Stimulated activated CD4-positive, alpha-beta T cell treated with anti-CD3 and anti-CD28 coated beads, TNF-alpha, amount 100 ng/mL, for 48 hours (primary cell): ENCODE results near the gene MESP2.
A peak's percentile ranks its signal among the peaks of the same experiment; 100 is the strongest.

Experiments used
- DNase-seq, 3 donors: peaks; one replicate each; pipeline ENCODE4 v3.0.0-alpha.2; 2020; ENCODE audit warnings: low read depth in 3 of 3

MESP2 gene

DNA sequence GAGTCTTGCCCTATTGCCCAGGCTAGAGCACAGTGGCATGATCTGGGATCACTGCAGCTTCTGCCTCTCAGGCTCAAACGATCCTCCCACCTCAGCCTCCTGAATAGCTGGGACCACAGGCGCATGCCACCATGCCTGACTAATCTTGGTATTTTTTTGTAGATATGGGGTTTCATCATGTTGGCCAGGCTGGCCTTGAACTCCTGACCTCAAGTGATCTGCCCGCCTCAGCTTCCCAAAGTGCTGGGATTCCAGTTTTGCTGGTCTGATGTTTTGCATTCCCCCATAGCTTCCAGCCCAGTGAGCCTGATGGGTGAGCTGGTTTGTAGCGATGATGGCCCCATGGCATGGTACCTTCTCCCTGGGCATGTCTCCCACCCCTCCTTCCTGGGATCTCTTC is 20.4 kb upstream of the MESP2 start:
- no peak for DNase-seq

DNA sequence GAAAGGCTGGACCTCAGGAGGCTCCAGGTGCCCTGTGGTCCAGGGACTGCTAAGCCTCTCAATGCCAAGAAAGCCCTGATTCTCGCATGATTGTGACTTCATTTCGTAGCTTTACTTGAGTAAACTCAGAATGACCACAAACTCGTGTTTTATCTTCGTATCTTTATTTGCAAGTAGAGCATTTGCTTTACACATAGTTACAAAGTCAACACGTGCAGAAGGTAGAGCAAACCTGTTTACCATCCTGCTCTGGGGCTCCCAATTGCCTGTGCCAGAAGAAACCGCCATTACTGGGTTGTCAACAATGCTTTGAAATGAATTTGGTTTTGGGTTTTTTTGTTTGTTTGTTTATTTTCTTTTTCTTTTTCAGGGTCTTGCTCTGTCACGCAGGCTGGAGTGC is 19.2 kb upstream of the MESP2 start:
- DNase-seq = no peak

DNA sequence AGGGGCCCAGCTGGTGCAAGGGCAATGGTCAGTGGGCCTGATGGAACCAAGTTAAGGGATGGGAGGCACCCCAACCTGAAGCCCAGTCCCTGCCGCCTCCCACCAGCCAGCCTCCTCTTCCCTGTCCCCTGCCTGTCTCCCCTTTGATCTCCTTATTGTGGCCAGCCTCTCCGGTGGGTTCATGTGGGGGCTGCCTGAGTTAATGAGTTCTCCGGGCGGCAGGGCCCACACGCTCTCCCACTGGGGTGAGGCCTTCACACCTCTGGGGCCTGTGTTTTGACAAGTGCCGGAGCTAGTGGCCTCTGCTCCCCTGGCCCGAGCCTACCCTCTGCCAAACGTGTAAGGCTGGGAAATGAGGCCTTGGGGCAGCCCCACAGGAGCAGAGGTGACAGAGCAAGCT is 17.8 kb upstream of the MESP2 start:
- DNase-seq = no peak

DNA sequence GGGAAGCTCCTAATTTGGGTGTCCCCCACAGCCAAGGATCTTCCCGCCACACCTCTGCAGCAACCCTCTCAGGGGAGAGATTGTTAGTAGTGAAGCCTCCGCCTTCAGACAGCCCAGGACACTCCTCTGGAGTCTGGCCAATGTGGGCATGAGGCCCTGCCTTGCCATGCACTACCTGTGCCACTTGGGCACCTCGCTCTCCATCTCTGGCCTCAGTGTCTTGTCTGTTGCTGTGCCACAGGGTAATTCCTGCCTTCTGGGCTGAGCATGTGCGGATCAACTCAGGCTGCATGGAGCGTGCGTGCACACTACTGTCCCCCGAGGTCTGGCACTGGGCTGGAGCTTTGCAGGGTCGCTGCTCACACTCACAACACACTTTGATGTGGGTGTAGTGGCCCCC is 17.2 kb upstream of the MESP2 start:
- no peak for DNase-seq

DNA sequence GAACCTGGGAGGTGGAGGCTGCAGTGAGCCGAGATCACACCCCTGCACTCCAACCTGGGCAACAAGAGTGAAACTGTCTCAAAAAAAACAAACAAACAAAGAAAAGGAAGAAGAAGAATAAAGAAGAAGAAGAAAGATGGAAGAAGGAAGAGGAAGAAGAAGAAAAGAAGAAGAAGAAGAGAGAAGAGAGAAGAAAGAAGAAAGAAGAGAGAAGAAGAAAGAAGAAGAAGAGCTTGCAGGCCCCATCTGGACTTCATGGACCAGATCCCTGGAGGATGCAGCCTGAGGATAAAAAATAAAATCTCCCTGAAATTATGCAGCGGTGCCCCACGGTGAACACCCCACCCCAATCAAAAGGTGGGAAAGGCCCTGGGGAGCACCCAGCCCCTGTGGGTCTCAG is 16.3 kb upstream of the MESP2 start:
- DNase-seq = no peak

DNA sequence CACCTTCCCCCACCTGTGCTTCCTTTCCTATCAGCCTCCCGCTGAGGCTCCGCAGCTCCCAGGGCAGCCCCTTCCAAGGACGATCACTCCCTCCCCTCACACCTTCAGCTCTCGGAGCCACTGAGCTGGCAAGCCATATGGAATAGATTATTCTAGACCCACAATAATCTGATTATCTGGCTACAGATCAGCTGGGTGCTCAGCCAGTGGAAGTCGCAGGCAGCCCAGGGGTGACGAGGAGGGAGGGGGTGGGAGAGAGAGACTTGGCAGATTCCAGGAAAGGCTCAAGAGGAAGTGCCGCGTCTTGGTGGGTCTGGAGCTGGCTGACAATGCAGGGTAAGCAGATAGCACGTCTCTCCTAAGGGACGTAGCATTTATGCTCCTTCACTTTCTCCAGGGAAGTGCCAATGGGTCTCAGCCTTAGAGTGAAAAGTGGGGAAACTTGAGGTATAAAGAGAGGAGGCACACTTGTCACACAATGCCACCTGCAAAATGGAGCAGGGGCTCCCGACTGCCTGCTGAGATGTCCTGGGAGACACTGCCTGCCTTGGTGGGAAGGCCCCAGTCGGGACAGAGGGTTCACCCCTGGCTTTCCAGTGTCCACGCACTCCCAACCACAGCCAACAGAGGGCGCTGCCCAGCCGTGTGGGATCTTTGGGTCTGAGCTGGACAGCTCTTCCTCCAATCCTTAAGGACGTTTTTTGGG is 15.7 kb upstream of the MESP2 start:
- DNase-seq = peak; percentile 41 to 58 (median 58)

DNA sequence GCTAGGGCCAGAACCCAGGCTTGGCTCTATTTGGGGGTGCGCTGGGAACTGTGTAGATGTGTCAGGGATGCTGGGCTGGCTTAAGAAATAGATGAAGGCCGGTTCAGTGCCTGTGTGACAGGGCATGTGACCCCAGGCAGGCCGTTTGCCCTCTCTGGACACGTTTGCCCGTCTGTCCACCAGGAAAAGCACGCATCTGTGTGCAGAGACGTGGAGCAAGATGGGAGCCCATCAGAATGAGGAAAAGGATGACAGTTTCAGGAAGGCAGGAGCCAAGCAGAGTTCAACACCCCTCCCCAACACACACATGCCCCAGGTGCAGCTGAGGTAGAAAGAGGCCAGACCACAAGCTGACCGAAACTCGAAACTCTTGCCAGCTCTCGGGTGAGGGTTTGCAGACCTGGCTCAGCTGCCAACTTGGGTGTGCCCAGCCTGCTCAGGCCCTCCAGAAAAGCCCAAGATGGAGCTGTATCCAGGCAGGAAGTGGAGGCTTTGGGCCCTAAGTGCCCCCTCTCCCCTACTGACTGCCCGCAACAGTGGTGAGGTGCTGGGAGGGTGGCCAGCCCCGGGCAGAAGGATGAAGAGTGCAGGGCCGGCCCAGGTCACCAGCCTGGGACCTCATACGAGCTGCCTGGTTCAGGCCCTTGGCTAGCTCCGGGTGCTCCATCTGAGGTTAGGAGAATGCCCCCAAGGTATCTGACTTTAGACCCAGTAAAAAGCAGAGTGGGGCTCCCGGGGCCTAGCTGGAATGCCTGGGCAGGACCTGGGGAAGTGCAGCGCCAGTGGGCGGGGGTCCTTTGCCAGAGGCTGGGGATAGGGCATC is 14.9 kb upstream of the MESP2 start:
- DNase-seq = no peak

DNA sequence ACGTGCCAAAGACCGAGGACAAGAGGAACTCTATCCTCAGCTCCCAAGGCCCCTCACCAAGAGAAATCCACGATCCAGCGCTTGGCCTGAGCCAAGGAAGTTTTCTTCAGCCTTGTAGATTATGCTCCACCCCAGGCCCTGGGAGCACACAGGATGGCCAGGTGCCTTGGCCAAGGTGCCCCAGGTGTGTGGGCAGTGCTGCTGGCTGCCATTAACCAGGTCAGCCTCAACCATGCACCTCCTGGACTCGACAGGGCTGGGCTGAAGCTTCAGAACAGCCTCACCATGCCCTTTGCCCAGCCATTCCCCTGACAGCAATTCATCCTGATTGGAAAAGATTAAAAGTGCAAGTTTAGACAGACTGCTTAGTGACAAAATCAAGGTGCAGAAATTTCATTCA is 14.2 kb upstream of the MESP2 start:
- no peak for DNase-seq

DNA sequence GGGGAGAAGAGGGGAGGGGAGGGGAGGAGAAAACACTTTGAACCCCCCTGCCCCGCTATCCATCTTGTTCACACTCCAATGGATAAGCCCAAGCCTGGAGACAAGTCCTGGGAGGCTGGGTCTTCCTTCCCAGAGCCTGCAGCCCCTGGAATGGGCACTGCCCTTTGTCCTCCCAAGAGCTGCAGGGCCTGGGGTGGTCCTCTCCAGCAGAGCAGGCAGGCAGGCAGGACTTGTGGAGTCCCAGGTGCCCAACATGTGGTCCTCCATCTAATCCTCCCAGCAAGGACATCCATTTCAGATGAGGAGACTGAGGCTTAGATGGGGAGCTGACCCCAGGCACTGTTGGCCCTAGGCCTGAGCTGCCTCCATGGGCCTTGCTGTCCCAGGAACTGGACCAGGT is 10.4 kb upstream of the MESP2 start:
- no peak for DNase-seq

DNA sequence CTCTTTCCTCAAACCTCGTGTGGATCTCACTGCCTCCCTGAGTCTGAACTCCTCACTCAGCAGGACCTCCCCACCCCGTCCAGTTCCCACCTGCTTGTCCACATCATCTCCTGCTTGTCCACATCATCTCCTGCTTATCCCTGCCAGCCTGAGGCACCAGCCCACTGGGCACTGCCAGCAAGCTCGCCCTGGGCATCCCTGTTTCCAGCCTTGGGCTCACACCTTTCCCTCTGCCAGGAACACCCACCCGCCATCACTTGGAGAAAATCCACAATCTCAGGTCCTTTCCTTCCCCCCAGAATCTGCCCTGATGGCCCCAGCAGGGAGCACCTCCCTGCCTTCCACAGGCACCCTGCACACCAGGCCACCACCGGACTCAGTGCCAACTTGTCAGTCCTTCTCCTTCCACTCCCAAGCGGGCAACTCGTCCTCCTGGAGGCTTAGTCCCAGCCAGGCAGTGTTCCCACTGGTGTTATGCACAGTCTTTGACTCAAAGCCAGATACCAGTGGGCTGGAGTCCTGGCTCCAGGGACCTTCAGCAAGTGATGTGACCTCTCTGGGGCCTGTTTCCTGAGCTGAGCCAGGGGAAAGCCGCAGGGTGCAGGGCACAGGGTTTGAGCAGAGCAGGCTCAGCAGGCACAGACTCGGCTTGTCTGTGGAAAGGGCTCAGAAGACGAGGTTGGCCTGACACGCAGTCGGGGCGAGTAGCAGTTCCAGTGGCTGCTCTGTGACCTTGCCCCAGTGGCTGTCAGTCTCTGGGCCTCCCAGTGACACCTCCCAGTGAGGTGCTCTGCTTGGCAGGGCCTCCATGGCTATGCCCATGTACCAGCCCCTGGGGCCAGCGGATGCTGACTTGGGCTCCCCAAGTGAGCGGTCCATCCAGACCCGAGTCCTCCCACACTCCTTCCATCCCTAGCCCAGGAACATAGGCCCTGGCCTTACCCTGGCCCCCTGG is 9.5 kb upstream of the MESP2 start:
- no peak for DNase-seq

DNA sequence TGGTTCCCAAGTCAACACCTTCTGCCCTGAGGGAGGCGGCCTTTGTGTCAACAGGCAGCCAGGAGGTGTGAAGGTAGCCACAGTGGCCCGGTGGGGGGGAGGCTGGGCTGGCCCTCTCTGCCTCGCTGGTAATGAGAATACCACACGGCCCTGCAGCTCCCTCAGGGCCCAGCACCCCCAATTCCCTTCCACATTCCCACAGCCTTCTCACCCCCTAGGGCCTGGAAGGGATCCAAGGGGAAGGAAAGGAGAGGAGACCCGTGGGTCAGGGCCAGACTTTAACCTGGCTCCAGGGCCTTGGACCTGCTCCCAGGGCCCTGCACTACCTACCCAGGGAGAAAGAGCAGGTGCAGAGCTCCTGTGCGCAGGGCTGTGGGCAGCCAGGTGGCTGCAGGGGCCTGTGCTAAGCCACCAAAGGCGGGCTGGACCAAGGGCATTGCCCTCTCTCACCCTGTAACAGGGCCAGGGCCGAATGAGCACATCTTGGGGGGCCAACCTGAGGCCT is 8.7 kb upstream of the MESP2 start:
- no peak for DNase-seq

DNA sequence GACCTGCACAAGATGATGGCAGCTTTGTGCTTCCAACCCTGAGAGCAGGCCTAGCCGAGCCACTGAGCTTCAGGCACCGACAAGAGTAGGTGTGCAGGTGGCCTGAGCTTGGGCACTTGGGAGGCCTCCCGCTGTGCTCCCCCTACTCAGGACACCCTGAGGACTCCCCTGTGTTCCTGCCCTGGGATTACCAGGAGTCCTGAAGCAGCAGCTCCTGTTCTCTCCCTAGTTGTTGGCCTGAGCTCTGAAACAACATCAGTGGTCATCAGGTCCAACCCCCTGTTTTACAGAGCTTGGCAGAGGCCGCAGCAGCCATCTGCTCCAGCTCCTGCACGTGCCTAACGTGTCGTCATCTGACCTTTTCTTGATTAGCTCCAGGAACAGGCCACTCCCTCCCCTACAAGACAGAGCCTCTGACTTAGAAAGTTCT is 8.0 kb upstream of the MESP2 start:
- DNase-seq = no peak

DNA sequence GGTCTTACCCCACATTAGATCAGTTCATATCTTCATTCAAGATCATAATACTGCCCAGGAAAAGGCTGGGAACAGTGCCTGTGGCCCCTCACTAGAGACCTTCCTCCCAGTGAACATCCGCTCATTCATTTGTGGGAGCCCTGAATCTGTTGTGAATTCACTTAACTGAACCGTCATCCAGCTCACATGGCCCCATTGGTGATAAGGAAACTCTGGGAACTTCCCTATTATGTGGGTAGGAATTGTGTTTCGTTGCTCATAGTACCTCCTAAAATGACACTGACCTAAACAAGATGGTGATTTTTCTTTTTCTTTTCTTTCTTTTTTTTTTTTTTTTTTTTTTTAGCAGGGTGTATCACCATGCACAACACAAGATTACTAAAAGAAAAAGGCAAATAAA is 6.8 kb upstream of the MESP2 start:
- DNase-seq = no peak

DNA sequence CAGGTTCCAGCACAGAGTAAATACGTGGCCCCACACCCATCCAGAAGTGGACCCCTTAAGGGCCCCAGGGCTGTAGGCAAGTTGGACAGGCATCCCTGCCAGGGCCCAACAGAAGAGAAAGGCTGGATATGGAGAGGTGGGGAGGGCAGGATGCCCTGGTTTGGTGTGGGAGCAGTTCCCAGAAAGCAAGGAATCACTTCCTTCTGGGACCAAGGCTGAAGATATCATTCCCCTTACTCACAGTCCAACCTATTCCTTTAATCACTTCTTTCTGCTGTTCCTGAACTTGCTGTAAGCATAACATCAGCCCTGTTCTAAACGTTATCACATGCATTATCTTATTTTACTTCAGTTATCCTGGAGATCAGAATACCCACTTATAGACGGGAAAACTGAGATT is 6.1 kb upstream of the MESP2 start:
- no peak for DNase-seq

DNA sequence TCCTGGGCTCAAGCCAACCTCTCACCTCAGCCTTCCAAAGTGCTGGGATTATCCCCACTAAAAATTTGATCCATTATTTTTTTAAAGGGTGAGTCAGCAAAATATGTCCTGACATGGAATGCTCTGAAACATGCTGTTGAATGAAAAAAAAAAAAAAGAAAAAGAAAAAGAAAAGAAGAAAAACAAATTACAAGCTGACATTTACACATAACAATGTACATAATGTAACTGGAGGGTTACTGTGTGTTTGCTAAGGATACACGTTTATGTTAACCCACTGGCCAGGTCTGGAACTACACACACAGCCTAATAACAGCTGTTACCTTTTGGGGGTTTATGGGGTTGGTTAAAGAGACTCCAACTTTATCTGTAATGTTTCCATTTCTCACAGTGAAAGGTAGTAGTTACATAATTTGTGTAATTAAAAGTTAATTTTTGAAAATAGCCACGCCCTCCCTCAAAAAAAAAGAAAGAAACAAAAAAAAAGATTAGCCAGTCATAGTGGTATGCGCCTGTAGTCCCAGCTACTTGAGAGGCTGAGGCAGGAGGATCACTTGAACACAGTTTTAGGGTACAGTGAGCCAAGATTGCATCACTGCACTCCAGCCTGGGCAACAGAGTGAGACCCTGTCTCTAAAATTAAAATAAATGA is 3.1 kb upstream of the MESP2 start:
- DNase-seq = no peak

DNA sequence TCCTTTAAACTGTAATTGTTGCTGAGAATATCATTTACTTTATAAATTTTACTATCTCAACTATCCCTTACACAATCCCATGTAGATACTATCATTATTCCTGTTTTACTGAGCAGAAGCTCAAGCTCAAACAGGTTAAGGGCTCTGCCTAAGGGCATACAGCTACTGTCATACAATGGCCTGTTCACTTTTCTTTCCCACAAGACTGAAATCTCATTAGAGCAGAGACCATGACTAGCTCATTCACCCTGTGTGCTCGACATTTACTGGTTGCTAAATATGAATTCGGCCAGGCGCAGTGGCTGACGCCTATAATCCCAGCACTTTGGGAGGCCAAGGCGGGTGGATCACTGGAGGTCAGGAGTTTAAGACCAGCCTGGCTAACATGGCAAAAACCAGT is 1.6 kb upstream of the MESP2 start:
- no peak for DNase-seq

DNA sequence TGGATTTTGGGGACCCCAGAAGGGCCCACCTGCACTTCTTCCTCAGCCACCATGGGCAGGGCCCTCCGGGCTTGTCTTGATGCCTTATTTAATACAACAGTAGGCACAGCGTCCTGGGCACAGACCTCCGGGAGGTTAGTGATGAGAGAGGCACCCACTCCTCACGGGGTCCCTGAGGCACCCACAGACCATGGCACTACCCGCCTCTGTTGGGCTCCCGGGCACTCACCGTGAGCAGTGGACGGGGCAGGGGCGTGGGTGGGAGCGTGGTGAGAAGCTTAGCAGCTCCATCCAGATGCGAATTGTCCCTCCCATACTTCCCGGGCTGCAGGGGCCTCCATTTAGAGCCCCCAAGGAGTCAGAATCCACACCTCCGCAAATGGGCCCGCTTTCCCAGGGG is 317 bp upstream of the MESP2 start:
- no peak for DNase-seq

DNA sequence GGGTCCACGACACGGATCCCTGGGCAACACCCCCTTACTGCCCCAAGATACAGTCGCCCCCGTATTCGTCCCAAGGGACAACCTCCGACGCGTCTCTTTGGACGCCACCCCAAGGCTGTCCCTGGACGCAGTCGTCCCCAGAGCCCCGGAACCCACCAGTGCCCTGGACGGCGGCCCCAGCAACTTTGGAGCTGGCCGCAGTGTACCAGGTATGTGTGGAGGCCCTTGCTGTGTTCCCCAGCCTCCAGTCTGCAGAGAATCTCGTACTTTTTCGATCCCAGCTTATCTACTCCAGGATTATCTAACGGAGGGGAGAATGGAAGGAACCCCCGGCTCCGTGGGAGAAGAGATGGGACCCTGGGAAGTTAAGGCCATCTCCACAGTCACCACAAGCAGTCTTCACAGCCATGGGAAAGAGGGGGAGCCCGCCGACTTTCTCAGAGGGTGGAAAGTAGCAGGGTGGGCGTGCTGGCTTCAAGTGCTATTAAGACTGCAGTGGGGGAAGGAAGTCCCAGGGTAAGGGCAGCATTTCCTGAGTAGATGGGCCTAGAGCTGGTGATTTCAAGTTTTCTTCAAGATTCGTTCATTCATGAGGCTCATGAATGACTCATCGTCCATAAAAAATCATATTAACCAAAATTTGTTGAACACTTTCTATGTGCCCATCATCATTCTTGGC is 1.1 kb downstream of the MESP2 start:
- DNase-seq = no peak

DNA sequence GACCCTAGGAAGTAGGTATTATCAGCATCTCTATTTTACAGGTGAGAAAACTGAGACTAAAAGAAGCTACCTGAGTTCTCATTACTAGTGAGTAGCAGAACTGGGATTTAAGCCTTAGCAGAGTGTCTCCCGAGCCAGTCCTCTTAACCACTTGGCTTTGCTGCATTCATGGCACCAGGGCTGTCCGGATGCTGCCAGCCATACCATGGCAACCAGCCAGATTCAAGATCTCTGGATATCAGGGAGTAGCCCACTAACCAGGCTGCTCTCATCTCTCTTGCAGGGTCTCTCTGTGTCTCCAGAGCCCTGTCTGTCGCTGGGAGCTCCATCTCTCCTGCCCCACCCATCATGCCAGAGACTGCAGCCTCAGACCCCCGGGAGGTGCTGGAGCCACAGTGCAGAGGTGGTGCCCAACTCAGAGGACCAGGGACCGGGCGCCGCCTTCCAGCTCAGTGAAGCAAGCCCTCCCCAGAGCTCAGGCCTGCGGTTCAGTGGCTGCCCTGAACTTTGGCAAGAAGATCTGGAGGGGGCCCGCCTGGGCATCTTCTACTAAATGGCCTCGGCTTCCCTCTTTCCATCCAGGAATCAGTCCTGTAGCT is 1.7 kb downstream of the MESP2 start:
- no peak for DNase-seq

DNA sequence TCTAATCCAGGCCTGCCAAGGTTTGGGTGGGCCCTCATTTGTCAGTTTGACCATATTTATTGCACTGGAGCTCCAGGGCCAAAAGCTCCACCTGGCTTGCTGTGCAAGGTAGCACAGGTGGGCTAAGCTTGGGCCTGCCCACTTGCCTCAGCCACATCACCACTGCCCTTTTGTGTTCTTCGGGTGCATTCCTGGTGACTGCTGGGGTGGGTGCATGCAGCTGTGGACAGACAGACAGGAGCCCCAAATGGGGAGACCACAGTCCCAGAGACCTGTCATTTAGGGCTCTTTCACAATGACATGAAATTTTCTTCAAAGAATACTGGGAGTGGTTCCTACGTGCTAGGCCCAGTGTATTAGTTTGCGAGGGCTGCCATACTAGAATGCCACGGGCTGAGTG is 2.7 kb downstream of the MESP2 start:
- no peak for DNase-seq

DNA sequence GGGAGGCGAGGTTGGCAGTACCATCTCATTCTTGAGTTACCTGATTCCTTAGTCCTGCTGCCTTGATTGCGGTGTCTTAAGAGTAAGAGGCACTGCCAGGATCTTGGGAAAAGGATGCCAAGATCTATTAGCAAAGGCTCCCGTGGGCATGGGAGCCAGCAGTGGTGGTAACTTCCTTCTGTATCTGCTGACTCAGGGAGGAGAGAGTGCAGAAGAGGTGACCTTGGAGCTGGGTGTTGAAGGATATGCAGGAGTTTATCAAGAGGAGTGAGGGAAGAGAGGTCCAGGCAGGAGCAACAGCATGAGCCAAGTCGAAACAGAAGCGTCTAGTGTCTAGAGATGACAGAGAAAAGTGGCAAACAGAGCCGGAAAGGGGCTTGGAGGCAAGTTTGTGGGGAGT is 4.5 kb downstream of the MESP2 start:
- no peak for DNase-seq
